Urothelium cell line (cell line): ENCODE results near the gene GPR37L1.

Experiments used
- DNase-seq: peaks from one replicate; pipeline ENCODE4 v3.0.0; 2011; ENCODE audit warnings: low spot score, mixed read lengths
- FAIRE-seq: peaks from 2 replicates; lab custom pipeline; 2011; peaks lifted over from hg19 to GRCh38; lab: Jason Lieb, UNC

GPR37L1 gene

GRCh38 chr1:202122639-202123335 lies at the start of gene GPR37L1:
GPR37L1 (plus strand) TSS chr1:202122917; CDS start chr1:202122964, 47 bp downstream.
- FAIRE-seq (no peak), DNase-seq (no peak)

- no peak for DNase-seq
- no peak for FAIRE-seq
Observed at GRCh38 chr1:202073206-202073605, 49.5 kb upstream of the GPR37L1 start.

- FAIRE-seq: no peak
- DNase-seq: no peak
Observed at GRCh38 chr1:202074985-202075384, 47.7 kb upstream of the GPR37L1 start.

GRCh38 chr1:202075389-202075788 lies 47.3 kb upstream of the GPR37L1 start:
- peak; percentile 2 for DNase-seq
- FAIRE-seq: no peak

GRCh38 chr1:202076050-202076511 lies 46.6 kb upstream of the GPR37L1 start:
- DNase-seq (peak; percentile 2), FAIRE-seq (no peak)

- FAIRE-seq: no peak
- no peak for DNase-seq
Observed at GRCh38 chr1:202078241-202078640, 44.5 kb upstream of the GPR37L1 start.

- DNase-seq (peak; percentile 4), FAIRE-seq (no peak)
Observed at GRCh38 chr1:202081992-202082391, 40.7 kb upstream of the GPR37L1 start.

- FAIRE-seq (no peak), DNase-seq (peak; percentile 77)
Observed at GRCh38 chr1:202084791-202085681, 37.7 kb upstream of the GPR37L1 start.

- peak; percentile 35 for DNase-seq
- FAIRE-seq: no peak
Observed at GRCh38 chr1:202085682-202086373, 36.9 kb upstream of the GPR37L1 start.

GRCh38 chr1:202086579-202087350 lies 36.0 kb upstream of the GPR37L1 start:
- FAIRE-seq (no peak), DNase-seq (no peak)

- DNase-seq (no peak), FAIRE-seq (no peak)
Observed at GRCh38 chr1:202088206-202088605, 34.5 kb upstream of the GPR37L1 start.

- DNase-seq (no peak), FAIRE-seq (no peak)
Observed at GRCh38 chr1:202090994-202091393, 31.7 kb upstream of the GPR37L1 start.

GRCh38 chr1:202093858-202094257 lies 28.9 kb upstream of the GPR37L1 start:
- FAIRE-seq (no peak), DNase-seq (no peak)

- DNase-seq (no peak), FAIRE-seq (no peak)
Observed at GRCh38 chr1:202101184-202101583, 21.5 kb upstream of the GPR37L1 start.

GRCh38 chr1:202104073-202104472 lies 18.6 kb upstream of the GPR37L1 start:
- FAIRE-seq (no peak), DNase-seq (no peak)

GRCh38 chr1:202105571-202106339 lies 17.0 kb upstream of the GPR37L1 start:
- peak; percentile 55 for DNase-seq
- FAIRE-seq: no peak

GRCh38 chr1:202106340-202107254 lies 16.1 kb upstream of the GPR37L1 start:
- DNase-seq: no peak
- no peak for FAIRE-seq

GRCh38 chr1:202107321-202107761 lies 15.4 kb upstream of the GPR37L1 start:
- FAIRE-seq (no peak), DNase-seq (peak; percentile 66)
